Sigmoid colon (tissue), 7 donors: ENCODE measurements around the gene SULT1B1. TPM values are rescaled to one million over a fixed set of nuclear protein-coding genes. Genes with fewer than 3 reads are reported as not detected.

ENCODE experiments used
- DNase-seq: peaks from one replicate; pipeline ENCODE4 v3.0.0-alpha.2; 2019
- H3K27ac ChIP-seq, 4 donors: fragments of 200-600 bp; sonication (generic); one replicate each; pipeline ENCODE4 v1.5.1; 2016 to 2019; ENCODE audit warnings: mild to moderate bottlenecking in 1 of 4
- H3K27me3 ChIP-seq, 3 donors: fragments of 200-600 bp; sonication (generic); one replicate each; pipeline ENCODE4 v1.5.1; 2019; ENCODE audit warnings: mild to moderate bottlenecking in 1 of 3
- H3K36me3 ChIP-seq, 4 donors: fragments of 200-600 bp; sonication (generic); one replicate each; pipeline ENCODE4 v1.5.1; 2016 to 2019
- H3K4me1 ChIP-seq, 4 donors: fragments of 200-600 bp; sonication (generic); one replicate each; pipeline ENCODE4 v1.5.1; 2017 to 2019
- H3K4me3 ChIP-seq, 4 donors: fragments of 200-600 bp; sonication (generic); one replicate each; pipeline ENCODE4 v1.5.1; 2017 to 2019; ENCODE audit warnings: mild to moderate bottlenecking in 2 of 4, moderate library complexity in 1 of 4
- H3K9me3 ChIP-seq, 4 donors: fragments of 200-600 bp in 3 of 4; sonication (generic) in 3 of 4; one replicate each; pipeline versions ENCODE4 v1.5.1 to v1.6.1; 2013 to 2019
- EP300 ChIP-seq, 4 donors: sonication (generic); formaldehyde crosslinking; IDR thresholded peaks; one replicate each; pipeline ENCODE4 v1.6.1; 2017; ENCODE audit warnings: antibody characterized with exemption in 4 of 4
- POLR2A ChIP-seq, 2 donors: fragments of 450-650 bp; IDR thresholded peaks; one replicate each; pipeline ENCODE4 v1.6.1; 2016; ENCODE audit warnings: antibody characterized with exemption in 2 of 2, mild to moderate bottlenecking in 2 of 2, moderate library complexity in 2 of 2
- POLR2AphosphoS5 ChIP-seq, 4 donors: sonication (generic); formaldehyde crosslinking; IDR thresholded peaks; one replicate each; pipeline ENCODE4 v1.6.1; 2017; ENCODE audit warnings: antibody characterized with exemption in 4 of 4
- WGBS, 2 donors: extraction: QIAGEN DNeasy Blood & Tissue Kit; methylation state at CpG; one replicate each; pipeline ENCODE4 v1.1.7; 2013; 5-methylcytosine and 5-hydroxymethylcytosine counted together
- intact Hi-C: fragments of 100-400 bp; cut with DNase I; formaldehyde crosslinking; loops from one replicate; pipeline ENCODE4 v1.15.1; 2023
- polyA plus RNA-seq, 3 donors: library from polyadenylated mRNA; stranded (reverse); fragments of 200-250 nt; gene quantifications; one replicate each; pipeline ENCODE4 v1.2.3, GENCODE V29; 2013
- total RNA-seq, 4 donors: library from RNA; depleted of rRNA; stranded (reverse); fragments of >200 nt; gene quantifications; one replicate each; pipeline ENCODE4 v1.1.0, GENCODE V29; 2016
- TF ChIP-seq, protein P1 (sequence below), 4 experiments: fragments of 450-650 bp in 3 of 4; fragments of 200-600 bp in 1 of 4; IDR thresholded peaks; one replicate each; pipeline ENCODE4 v1.5.1; 2016 to 2019; ENCODE audit warnings: antibody characterized with exemption in 4 of 4, mild to moderate bottlenecking in 3 of 4, moderate library complexity in 2 of 4
- donor health status: healthy with polysubstance abuse.
- donor health status: Bipolar disorder and iron deficiency.
- donor health status: healthy.

Gene SULT1B1
- total and polyA plus RNA-seq, 7 donors = 0.71 to 99.9 (median 1.2) TPM

- TF ChIP-seq, protein P1, sequence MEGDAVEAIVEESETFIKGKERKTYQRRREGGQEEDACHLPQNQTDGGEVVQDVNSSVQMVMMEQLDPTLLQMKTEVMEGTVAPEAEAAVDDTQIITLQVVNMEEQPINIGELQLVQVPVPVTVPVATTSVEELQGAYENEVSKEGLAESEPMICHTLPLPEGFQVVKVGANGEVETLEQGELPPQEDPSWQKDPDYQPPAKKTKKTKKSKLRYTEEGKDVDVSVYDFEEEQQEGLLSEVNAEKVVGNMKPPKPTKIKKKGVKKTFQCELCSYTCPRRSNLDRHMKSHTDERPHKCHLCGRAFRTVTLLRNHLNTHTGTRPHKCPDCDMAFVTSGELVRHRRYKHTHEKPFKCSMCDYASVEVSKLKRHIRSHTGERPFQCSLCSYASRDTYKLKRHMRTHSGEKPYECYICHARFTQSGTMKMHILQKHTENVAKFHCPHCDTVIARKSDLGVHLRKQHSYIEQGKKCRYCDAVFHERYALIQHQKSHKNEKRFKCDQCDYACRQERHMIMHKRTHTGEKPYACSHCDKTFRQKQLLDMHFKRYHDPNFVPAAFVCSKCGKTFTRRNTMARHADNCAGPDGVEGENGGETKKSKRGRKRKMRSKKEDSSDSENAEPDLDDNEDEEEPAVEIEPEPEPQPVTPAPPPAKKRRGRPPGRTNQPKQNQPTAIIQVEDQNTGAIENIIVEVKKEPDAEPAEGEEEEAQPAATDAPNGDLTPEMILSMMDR (IDR thresholded peaks at IDR 0.05) = no peak
- TF ChIP-seq EP300 (IDR thresholded peaks at IDR 0.05) = no peak
- 75 to 88% methylated on average over 4 of the region's 4 CpGs for WGBS, 2 donors
- Histone ChIP-seq H3K4me1 (peaks cover 0 to 11% (median 5%) of the 10 kb centered on the region in 4 donors), H3K9me3 (no peaks in the 10 kb centered on the region), H3K36me3 (no peaks in the 10 kb centered on the region), H3K27me3 (no peaks in the 10 kb centered on the region), H3K4me3 (no peak overlapping the region), H3K27ac (no peak overlapping the region)
- DNase-seq = no peak
- intact Hi-C loops = no loop called here
These were observed 25.3 kb downstream of the SULT1B1 start for GRCh38 chr4:69735119-69735518.

DNA sequence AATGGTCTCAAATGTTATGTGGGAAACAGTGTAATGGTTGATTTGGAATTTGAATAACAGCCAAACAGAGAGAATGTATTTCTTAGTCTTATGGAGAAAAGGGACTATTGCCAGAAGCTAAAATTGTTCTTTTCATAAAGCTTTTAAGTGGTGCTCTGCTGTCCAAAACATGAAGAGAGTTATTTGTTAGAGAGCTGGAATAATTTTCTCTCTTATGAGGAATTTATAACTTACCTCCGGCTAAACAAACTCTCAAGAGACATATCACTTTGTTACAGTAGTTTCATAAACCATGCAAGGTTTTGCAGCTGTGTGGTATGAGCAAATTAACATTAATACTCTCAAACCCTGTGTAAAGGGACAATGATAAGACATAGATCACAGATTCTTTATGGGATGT lies 28.6 kb downstream of the SULT1B1 start:
- WGBS, 2 donors = 59 to 83% methylated on average over 1 of the region's 1 CpG
- intact Hi-C loops = no loop called here
- peaks cover 0 to 11% (median 5%) of the 10 kb centered on the region in 4 donors for H3K4me1 ChIP-seq

DNA sequence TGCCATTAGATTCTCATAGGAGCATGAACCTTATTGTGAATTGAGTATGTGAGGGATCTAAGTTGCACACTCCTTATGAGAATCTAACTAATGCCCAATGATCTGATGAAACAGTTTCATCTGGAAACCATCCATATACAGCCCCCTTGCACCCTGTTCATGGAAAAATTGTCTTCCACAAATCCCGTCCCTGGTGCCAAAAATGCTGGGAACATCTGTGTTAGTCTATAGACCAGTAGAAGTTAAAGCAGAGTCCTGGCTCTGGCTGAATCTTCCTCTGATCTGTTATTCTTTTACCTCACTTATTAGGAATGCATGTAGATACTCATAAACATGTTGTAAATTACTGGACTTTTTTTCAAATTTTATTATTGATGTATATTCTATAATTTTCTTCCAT lies 29.2 kb downstream of the SULT1B1 start:
- intact Hi-C loops = no loop called here
- Histone ChIP-seq H3K27ac (no peak overlapping the region), H3K4me3 (no peak overlapping the region), H3K9me3 (no peaks in the 10 kb centered on the region), H3K27me3 (no peaks in the 10 kb centered on the region), H3K4me1 (peaks cover 0 to 11% (median 5%) of the 10 kb centered on the region in 4 donors), H3K36me3 (no peaks in the 10 kb centered on the region)
- no peak for TF ChIP-seq POLR2AphosphoS5 (IDR thresholded peaks at IDR 0.05)
- 78 to 89% methylated on average over 1 of the region's 1 CpG for WGBS, 2 donors
- DNase-seq = no peak

More for the DNA sequence above, 28.6 kb downstream of the SULT1B1 start:
- Histone ChIP-seq H3K36me3 (no peaks in the 10 kb centered on the region), H3K9me3 (no peaks in the 10 kb centered on the region), H3K4me3 (no peak overlapping the region), H3K27ac (no peak overlapping the region), H3K27me3 (no peaks in the 10 kb centered on the region)
- DNase-seq = no peak
- TF ChIP-seq, protein P1 (IDR thresholded peaks at IDR 0.05) = no peak
- TF ChIP-seq POLR2AphosphoS5 (IDR thresholded peaks at IDR 0.05) (no peak), POLR2A (IDR thresholded peaks at IDR 0.05) (no peak), EP300 (IDR thresholded peaks at IDR 0.05) (no peak)

DNA sequence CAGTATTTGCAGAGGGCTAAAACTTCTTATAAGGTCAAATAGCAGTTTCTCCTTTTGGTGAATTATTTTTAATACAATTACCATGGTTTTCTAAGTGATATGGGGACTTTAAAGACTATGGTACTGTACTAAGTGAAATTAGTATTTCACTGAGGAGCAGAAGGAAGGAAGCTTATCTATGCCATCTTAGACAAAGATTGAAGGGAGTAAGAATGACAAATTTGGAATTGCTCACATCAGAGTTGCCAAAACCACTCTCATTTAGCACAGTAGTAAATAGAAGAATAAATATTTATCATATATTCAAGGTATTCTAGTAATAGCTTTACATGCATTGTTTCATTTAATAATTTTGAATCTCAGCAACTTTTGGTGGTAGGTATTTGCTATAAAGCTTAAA lies 30.4 kb downstream of the SULT1B1 start:
- Histone ChIP-seq H3K9me3 (no peaks in the 10 kb centered on the region), H3K4me1 (peaks cover 0 to 11% (median 5%) of the 10 kb centered on the region in 4 donors), H3K27ac (no peak overlapping the region), H3K4me3 (no peak overlapping the region), H3K36me3 (no peaks in the 10 kb centered on the region), H3K27me3 (no peaks in the 10 kb centered on the region)
- DNase-seq = no peak
- intact Hi-C loops = no loop called here
- TF ChIP-seq, protein P1 (IDR thresholded peaks at IDR 0.05) = no peak
- TF ChIP-seq POLR2A (IDR thresholded peaks at IDR 0.05) (no peak), POLR2AphosphoS5 (IDR thresholded peaks at IDR 0.05) (no peak), EP300 (IDR thresholded peaks at IDR 0.05) (no peak)

- no peaks in the 10 kb centered on the region for H3K9me3 ChIP-seq
- TF ChIP-seq, protein P1 (IDR thresholded peaks at IDR 0.05) = no peak
- TF ChIP-seq POLR2AphosphoS5 (IDR thresholded peaks at IDR 0.05) = no peak
- no peak for TF ChIP-seq EP300 (IDR thresholded peaks at IDR 0.05)
- TF ChIP-seq POLR2A (IDR thresholded peaks at IDR 0.05) = no peak
- intact Hi-C loops = no loop called here
- H3K4me1 ChIP-seq = peaks cover 0 to 11% (median 5%) of the 10 kb centered on the region in 4 donors
- H3K36me3 ChIP-seq = no peaks in the 10 kb centered on the region
- H3K4me3 ChIP-seq = no peak overlapping the region
- WGBS, 2 donors = 80 to 90% methylated on average over 2 of the region's 2 CpGs
- H3K27me3 ChIP-seq = no peaks in the 10 kb centered on the region
- no peak for DNase-seq
- H3K27ac ChIP-seq = no peak overlapping the region
These were observed 32.5 kb downstream of the SULT1B1 start for GRCh38 chr4:69727926-69728325.
